Cardiac fibroblast (primary cell): ENCODE data around the gene DIP2C.
A peak's percentile ranks its signal among the peaks of the same experiment; 100 is the strongest.

Experiments used
- DNase-seq, 2 donors: peaks; one replicate each; pipeline versions ENCODE4 v3.0.0 to v3.0.0-alpha.2; 2010; ENCODE audit warnings: low read depth in 2 of 2
- H3K4me3 ChIP-seq, 2 donors: replicated peaks in 1 of 2; 1 replicate in 1 of 2; 2 replicates in 1 of 2; pipeline ENCODE4 v1.5.1; 2011; ENCODE audit warnings: low read depth in 2 of 2, low read length in 2 of 2, mild to moderate bottlenecking in 2 of 2, moderate library complexity in 1 of 2
- TF ChIP-seq, protein P1 (sequence below): IDR thresholded peaks from one replicate; pipeline ENCODE4 v1.5.1; 2011; ENCODE audit warnings: low read depth, mild to moderate bottlenecking, low read length, inconsistent platforms

The DIP2C gene

DNA sequence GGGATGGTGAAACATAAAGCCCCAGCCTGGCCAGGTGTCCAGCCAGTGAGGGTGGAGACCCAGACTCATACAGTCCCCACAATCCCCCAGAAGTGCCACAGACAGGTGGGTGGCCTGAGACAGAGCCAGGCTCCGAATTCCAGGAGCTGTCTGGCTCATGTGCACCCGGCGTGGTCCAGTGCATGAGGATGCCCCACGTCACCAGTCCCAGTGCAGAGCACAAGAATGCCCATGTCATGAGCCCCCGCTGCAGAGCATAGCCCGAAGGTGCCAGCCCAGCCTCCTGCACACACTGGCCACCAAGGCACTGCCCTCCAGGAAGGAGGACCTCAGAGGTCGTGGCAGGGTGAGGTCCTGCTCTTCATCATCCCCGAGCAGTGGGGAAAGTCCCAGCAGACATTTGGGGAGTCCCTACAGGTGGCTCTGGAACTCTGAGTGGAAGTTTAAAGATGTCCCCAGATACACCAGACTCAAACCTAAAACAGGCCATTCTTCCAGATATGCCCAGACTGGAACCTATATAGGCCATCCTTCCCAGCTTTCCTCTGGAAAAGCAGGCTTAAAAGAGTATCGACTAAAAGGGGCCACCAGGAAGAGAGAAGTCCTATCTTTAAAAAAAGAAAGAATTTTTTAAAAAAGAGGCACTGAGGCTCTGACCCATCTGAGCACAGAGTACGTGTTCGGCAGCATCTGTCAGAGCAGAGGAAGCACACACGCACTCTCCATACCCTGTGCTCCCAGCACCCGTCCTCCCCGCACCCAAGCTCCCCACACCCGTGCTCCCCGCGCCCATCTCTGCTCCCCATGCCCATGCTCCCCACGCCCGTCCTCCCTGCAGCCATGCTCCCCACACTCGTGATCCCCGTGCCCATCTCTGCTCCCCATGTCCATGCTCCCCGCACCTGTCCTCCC is 11.5 kb downstream of the DIP2C start:
- TF ChIP-seq, protein P1, sequence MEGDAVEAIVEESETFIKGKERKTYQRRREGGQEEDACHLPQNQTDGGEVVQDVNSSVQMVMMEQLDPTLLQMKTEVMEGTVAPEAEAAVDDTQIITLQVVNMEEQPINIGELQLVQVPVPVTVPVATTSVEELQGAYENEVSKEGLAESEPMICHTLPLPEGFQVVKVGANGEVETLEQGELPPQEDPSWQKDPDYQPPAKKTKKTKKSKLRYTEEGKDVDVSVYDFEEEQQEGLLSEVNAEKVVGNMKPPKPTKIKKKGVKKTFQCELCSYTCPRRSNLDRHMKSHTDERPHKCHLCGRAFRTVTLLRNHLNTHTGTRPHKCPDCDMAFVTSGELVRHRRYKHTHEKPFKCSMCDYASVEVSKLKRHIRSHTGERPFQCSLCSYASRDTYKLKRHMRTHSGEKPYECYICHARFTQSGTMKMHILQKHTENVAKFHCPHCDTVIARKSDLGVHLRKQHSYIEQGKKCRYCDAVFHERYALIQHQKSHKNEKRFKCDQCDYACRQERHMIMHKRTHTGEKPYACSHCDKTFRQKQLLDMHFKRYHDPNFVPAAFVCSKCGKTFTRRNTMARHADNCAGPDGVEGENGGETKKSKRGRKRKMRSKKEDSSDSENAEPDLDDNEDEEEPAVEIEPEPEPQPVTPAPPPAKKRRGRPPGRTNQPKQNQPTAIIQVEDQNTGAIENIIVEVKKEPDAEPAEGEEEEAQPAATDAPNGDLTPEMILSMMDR: no peak
- DNase-seq: no peak
- H3K4me3 ChIP-seq: no peak overlapping the region

DNA sequence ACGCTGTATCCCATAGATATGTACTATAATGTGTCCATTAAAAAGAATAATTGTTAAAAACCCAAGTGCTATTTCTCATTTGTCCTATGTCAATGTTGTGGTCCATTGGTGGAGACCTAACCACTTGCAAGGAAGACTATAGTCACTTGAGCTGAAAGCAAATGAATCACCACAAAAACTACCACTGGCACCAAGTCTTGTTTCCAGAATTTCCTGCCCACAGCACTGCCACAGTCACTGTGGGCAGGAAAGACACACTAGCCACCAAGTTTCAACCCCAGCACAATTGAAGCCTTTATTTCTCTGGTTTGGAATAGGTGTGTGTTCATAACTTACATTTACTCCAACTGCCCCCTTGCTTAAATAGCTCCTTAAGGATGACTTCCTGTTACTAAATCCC is 12.4 kb downstream of the DIP2C start:
- TF ChIP-seq, protein P1: no peak
- DNase-seq: peak in 1 of 2 donors; percentile 11
- no peak overlapping the region for H3K4me3 ChIP-seq

DNA sequence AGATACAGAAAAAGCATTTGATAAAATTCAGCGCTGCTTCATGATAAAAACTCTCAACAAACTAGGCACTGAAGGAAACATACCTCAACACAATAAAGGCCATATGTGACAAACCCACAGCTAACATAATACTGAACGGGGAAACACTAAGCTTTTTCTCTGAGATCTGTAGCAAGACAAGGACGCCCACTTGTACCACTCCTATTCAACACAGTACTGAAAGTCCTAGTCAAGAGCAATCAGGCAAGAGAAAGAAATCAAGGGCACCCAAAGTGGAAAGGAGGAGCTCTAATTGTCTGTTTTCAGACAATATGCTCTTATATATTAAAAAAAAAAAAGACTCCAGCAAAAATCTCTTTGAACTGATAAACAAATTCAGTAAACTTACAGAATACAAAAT is 13.3 kb downstream of the DIP2C start:
- no peak overlapping the region for H3K4me3 ChIP-seq
- TF ChIP-seq, protein P1: no peak

DNA sequence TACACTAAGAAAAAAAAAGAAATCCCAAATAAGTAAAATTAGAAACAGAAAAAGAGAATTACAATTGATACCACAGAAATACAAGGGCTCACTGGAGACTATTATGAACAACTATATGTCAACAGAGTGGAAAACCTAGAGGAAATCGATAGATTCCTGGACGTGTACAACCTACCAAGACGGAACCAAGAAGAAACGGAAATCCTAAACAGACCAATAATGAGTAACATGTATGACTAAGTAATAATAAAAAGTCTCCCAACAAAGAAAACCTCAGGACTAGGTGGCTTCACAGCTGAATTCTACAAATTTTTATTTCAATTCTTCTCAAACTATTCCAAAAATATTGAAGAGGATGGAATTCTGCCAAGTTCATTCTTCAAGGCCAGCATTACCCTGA is 13.9 kb downstream of the DIP2C start:
- DNase-seq: peak in 1 of 2 donors; percentile 16
- H3K4me3 ChIP-seq: no peak overlapping the region
- TF ChIP-seq, protein P1: no peak

More for the DNA sequence above, 13.3 kb downstream of the DIP2C start:
- no peak for DNase-seq

DNA sequence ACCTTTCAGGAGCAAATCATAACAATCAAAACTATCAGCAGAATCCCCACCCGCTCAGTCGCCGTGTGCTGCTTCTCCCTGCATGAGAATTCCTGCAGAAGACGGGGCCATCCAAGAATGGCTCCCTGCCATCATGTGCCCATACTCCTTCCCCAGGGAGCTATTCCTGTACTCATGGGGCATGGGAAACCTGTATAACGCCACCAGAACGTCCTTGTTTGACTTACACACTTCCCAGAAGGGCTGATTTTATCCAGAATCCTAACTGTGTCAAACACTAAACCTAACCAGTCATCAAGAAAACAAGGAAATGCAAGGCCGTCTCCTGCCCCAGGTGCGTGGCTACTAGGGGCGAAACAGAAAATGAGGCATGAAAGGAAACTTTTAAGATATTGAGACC is 16.0 kb downstream of the DIP2C start:
- TF ChIP-seq, protein P1: no peak
- no peak overlapping the region for H3K4me3 ChIP-seq
- no peak for DNase-seq

DNA sequence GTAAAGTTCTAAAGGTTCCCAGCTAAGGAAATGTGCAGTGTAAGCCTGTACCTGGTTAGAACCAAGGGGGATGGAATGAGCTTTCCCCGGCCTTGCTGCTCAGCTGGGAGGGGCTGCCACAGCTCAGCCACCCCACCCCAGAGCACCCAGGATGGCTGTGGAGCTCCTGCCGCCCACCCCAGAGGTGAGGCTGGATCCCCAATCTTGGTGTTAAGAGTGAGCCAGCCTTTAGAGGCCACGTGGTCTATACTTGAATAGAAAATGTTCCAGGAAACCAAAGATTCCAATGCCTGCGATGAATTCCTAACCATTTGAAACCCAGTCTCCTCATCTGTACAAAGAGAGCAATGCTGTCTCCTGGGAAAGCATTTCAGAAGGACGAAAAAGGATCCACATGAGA is 16.5 kb downstream of the DIP2C start:
- TF ChIP-seq, protein P1: no peak
- no peak overlapping the region for H3K4me3 ChIP-seq

DNA sequence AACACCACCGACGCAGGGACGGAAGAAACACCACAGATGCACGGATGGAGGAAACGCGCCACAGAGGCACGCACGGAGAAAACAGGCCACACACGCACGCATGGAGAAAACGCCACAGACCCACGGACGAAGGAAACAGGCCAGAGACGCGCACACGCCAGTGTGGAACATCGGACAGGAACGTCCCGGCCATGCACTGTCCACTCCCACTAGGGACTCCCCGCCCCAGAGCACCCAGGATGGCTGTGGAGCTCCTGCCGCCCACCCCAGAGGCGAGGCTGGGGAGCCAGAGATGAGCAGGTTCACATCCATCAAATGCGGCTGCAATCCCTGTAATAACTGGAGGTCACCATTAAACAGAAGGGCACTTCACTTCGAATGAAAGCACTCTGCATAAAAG is 17.3 kb downstream of the DIP2C start:
- no peak for DNase-seq
- H3K4me3 ChIP-seq: no peak overlapping the region
- TF ChIP-seq, protein P1: no peak

More for the DNA sequence above, 16.5 kb downstream of the DIP2C start:
- no peak for DNase-seq
